ENCODE measurements around the gene RHBDF1. TPM values are rescaled to one million over a fixed set of nuclear protein-coding genes. Genes with fewer than 3 reads are reported as not detected.

RHBDF1 gene
- total and polyA plus RNA-seq, 2 of the 13 experiments (the other 11 are each of a cell fraction or from before 2014, with no cell fraction given), result 5.4 to 26.9 TPM

- no peak for TF ChIP-seq ZNF710 (CRISPR knock-in tag; IDR thresholded peaks at IDR 0.05; ENCODE audit: borderline replicate concordance)
- TF ChIP-seq ZKSCAN5 (CRISPR knock-in tag; IDR thresholded peaks at IDR 0.05), result no peak
- TF ChIP-seq ATF2 (CRISPR knock-in tag; IDR thresholded peaks at IDR 0.05), result peak; percentile 66; the same call in 1 of the 2 replicates
- no peak for TF ChIP-seq ZBTB21 (CRISPR knock-in tag; IDR thresholded peaks at IDR 0.05)
- TF ChIP-seq MYC (CRISPR knock-in tag; IDR thresholded peaks at IDR 0.05; ENCODE audit: borderline replicate concordance), result peak; percentile 44; the same call in 1 of the 2 replicates
- no peak for TF ChIP-seq ZNF75D (CRISPR knock-in tag; IDR thresholded peaks at IDR 0.05; ENCODE audit: borderline replicate concordance)
- TF ChIP-seq GMEB2 (CRISPR knock-in tag; IDR thresholded peaks at IDR 0.05; ENCODE audit: low read depth), result no peak
- TF ChIP-seq RAD51 (IDR thresholded peaks at IDR 0.05; ENCODE audit: borderline replicate concordance), result no peak
- no peak for TF ChIP-seq ZBTB26 (CRISPR knock-in tag; IDR thresholded peaks at IDR 0.05; ENCODE audit: borderline replicate concordance)
- peak; percentile 97 for TF ChIP-seq ZMYM3 (CRISPR knock-in tag; IDR thresholded peaks at IDR 0.05)
- no peak for TF ChIP-seq ZNF792 (CRISPR knock-in tag; IDR thresholded peaks at IDR 0.05)
- no peak for TF ChIP-seq ZNF564 (CRISPR knock-in tag; IDR thresholded peaks at IDR 0.05)
- peak; percentile 92 for TF ChIP-seq JUN (CRISPR knock-in tag; IDR thresholded peaks at IDR 0.05)
- no peak for TF ChIP-seq ZFP62 (CRISPR knock-in tag; IDR thresholded peaks at IDR 0.05)
- no peak for TF ChIP-seq STAT5B (CRISPR knock-in tag; IDR thresholded peaks at IDR 0.05)
- TF ChIP-seq CEBPZ (IDR thresholded peaks at IDR 0.05; ENCODE audit: low read length), result no peak
- TF ChIP-seq MEIS2 (CRISPR knock-in tag; IDR thresholded peaks at IDR 0.05), result no peak
- peak; percentile 43 for TF ChIP-seq YY1 (IDR thresholded peaks at IDR 0.05; ENCODE audit: insufficient read depth, insufficient replicate concordance, low read depth, low read length)
- no peak for TF ChIP-seq ZNF580 (CRISPR knock-in tag; IDR thresholded peaks at IDR 0.05; ENCODE audit: borderline replicate concordance, low read depth)
Observed at GRCh38 chr16:72561-73548, at the start of gene RHBDF1 (continued).

All from HepG2 (cell line).